Measurements from ENCODE around the gene DNTTIP2.
A peak's percentile ranks its signal among the peaks of the same experiment; 100 is the strongest.
"Not testable (repeated sequence)": the region's sequence is repeated elsewhere in the genome, so short reads cannot be mapped to it uniquely, and the experiment has no call there.

The DNTTIP2 gene

DNA sequence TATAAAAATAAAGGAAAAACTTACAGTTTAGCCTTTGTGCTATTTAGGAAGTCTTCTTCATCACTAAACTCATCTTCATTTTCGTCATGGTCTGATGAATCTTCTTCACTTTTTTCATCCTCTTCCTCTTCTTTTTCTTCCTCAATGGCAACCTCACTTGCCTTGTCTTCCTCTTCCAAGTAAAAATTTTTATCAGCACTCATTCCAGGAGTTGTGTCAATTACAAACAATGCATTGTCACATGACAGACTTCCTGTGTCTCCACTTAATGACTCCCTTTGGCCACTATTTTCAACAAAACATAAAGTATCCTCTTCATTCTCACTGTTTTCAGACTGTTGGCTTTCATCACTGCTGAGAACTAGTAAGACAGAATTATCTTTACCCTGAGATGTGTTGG, 2.8 kb downstream of the DNTTIP2 start:
- no peak for DNase-seq

DNA sequence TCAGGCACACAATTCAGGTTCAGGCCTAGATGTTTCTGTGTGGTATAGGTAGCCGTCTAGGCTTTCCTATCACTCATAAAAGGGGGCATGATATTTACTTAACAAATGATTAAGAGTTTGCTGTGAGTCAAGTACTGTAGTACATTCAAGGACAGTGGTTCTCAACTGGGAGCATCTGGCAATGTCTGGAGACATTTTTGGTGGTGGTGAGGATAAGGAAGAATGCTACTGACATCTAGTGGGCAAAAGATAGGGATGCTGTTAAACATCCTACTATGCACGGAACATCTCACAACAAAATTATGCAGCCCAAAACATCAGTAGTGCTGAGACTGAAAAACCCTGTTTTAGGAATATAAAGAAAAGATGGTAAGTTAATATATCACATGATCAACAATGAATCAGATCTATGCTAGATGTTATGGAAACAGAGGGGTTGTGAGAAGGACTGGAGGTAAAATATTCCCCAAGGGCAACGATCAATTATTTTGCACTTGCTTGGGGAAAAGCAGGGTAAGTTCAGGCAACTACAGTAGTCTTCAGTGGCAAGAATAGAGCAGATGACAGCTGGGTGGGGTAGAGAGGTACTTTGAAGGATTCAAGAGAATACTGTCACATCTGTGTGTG, 4.9 kb downstream of the DNTTIP2 start:
- no peak for DNase-seq

DNA sequence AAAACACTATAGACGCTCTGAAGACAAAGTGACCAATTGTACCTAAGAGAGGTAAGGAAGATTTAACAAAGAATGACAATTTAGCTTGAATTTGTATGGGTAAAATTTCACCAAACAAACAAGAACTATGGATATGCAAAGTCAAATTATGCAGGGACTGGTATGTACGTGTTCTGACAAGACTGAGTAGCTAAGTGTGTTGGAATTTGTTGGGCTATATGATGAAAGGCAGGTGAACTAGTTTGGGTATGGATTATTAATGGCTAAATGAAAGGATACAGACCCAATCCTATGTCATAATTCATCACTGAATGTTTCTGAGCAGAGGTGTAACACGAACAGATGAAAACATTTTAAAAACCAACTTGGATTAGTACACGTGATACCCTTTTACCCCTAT, 7.6 kb downstream of the DNTTIP2 start:
- DNase-seq: no peak

DNA sequence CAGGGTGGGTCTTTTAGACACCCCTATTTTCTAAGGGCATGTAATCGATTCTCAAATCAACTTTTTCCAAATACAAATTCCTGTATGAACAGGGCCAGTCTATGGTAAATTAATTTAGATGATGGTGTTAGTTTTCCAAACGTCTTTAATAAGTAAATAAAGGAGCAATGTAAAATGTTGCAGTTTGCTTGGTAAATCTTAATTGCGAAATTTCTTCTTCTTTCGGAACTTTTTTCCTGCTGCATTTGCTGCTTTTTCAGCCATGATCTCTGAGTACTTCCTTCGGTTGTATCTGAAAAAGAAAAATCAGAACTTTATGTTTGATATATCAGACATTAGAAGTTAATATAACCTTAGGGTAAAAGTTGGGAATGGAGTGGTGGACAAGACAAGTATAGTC, 9.4 kb downstream of the DNTTIP2 start:
- DNase-seq: no peak

DNA sequence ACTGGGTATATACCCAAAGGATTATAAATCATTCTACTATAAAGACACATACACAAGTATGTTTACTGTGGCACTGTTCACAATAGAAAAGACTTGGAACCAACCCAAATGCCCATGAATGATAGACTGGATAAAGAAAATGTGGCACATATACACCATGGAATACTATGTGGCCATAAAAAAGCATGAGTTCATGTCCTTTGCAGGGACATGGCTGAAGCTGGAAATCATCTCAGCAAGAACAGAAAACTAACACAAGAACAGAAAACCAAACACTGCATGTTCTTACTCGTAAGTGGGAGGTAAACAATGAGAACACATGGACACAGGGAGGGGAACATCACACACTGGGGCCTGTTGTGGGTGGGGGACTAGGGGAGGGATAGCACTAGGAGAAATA, 10.5 kb downstream of the DNTTIP2 start:
- not testable (repeated sequence) for DNase-seq

DNA sequence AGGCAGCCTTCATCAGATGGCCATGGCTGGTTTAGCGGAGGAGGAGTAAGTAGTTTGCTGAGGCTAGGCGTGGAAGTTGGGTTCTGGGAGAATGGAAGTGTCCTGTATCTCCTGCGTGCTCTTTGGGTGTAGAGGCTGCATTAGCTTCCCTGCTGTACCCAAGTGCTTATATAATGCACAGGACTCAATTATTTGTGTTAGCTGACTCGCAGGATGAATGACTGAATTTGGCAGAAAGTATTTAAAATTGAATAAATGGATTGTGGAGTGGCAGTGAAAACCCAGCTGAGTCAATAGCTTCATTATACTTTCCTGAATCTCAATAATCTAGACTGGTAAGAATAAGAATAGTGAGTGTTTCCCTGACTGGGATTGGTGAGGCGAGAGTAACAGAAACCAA, 13.8 kb downstream of the DNTTIP2 start:
- DNase-seq: no peak

DNA sequence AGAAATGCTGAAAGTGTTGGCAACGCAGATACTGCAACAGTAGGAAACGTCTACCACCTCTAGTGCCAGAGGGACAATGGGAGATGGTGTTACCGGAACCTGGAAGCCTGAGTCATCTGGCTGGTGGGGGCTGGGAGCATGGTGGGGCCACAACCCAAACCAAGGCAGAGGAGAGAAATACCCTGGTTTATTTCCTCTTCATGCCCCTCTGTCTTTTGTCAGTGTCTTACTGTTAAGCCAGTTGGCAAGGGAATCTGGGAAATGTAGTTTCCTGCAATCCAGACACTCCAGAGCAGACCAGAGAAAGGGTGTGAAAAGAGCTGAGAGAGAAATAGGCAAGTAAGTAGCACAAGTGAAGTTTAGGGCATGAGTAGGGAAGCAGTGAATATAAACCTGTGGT, 14.8 kb downstream of the DNTTIP2 start:
- no peak for DNase-seq

DNA sequence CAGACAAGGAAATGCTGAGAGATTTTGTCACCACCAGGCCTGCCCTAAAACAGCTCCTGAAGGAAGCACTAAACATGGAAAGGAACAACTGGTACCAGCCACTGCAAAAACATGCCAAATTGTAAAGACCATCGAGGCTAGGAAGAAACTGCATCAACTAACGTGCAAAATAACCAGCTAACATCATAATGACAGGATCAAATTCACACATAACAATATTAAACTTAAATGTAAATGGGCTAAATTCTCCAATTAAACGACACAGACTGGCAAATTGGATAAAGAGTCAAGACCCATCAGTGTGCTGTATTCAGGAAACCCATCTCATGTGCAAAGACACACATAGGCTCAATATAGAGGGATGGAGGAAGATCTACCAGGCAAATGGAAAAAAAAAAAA, 21.4 kb downstream of the DNTTIP2 start:
- not testable (repeated sequence) for DNase-seq

DNA sequence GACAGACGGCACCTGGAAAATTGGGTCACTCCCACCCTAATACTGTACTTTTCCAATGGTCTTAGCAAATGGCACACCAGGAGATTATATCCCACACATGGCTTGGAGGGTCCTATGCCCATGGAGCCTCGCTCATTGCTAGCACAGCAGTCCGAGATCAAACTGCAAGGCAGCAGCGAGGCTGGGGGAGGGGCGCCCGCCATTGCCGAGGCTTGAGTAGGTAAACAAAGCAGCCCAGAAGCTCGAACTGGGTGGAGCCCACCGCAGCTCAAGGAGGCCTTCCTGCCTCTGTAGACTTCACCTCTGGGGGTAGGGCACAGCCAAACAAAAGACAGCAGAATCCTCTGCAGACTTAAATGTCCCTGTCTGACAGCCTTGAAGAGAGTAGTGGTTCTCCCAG, 23.0 kb downstream of the DNTTIP2 start:
- not testable (repeated sequence) for DNase-seq

DNA sequence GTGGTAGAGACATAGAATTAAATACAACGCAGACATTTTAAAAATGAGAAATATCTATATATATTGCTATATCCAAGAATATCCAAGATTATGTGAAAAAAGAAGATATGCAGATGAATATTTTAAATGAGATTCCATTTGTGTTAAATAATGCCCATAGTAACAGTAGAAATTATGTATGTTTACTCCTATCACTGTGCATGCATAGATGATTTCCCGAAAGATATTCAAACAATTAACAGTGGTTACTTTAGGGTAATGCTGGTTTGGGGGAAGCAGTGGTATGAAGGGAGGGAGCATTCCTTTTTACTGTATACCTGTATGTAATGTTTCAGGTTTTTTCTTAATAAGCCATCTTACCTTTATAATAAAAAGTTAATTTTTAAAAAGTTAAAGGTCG, 25.1 kb downstream of the DNTTIP2 start:
- no peak for DNase-seq

DNA sequence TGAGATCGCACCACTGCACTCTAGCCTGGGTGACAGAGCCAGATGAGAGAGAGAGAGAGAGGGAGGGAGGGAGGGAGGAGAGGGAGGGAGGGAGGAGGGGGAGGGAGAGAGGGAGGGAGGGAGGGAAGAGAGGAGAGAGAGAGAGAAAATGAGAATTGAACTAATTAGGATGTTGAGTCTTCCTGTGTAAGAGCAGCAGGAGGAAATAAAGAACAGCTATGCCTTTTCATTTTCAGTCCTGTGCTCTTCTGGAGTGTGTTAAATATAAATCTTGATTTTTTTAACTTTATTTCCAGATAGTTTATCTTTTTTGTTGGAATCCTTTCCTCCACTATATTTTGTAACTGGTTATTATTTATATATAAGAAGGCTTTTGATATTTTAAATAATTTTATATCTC, 27.1 kb downstream of the DNTTIP2 start:
- DNase-seq: no peak

DNA sequence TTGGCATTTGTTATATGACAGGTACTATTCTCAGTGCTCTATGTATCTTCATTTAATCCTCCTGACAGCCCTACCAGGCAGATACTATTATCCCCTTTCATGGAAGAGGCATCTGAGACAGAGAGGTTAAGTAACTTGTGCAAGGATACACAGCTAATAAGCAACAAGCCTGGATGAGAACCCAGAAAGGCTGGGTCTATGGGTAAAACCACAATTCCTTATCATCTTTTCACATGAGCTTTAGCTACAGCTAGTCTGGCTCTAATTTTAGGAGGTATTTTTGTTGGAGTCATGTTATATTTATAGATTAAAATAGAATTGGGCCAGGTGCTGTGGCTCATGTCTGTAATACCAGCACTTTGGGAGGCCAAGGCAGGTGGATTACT, 27.7 kb downstream of the DNTTIP2 start:
- DNase-seq: no peak

DNA sequence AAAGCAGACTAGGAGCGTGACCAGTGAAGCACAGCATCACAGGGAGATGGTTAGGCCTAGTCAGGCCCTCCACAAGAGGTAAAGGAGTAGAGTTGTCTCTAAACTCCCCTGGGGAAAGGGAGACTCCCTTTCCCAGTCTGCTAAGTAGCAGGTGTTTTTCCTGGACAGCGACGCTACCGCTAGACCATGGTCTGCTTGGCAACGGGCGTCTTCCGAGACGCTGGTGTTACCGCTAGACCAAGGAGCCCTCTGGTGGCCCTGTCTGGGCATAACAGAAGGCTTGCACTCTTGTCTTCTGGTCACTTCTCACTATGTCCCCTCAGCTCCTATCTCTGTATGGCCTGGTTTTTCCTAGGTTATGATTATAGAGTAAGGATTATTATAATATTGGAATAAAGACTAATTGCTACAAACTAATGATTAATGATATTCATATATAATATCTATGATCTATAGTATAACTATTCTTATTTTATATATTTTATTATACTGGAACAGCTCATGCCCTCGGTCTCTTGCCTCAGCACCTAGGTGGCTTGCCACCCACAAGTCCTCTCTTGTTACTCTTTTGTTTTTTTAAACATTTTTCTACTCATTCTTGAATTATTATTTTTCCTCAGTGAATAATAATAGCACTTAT, 28.2 kb downstream of the DNTTIP2 start:
- not testable (repeated sequence) for DNase-seq

DNA sequence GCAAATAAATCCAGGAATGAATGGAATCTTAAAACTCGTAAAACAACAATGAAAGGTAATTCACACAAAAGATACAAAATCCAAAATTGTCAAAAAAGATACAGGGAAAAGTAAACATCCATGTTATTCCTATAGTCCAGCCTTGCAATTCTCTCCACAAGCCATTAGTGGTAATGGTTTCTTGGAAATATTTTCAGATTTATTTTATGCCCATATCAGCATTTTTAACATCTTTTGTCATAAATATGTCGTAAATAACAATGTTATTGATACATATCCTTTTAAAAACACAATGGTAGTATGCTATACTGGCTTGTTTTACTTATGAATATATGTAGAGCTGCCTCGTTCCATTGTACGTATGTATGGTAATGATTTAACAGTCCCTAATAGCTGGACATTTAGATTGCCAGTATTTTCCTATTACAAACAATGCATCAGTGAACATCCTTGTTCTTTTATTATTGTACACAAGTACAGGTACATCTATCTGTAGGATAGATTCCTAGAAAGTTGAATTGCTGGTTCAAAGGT, 30.6 kb downstream of the DNTTIP2 start:
- no peak for DNase-seq

DNA sequence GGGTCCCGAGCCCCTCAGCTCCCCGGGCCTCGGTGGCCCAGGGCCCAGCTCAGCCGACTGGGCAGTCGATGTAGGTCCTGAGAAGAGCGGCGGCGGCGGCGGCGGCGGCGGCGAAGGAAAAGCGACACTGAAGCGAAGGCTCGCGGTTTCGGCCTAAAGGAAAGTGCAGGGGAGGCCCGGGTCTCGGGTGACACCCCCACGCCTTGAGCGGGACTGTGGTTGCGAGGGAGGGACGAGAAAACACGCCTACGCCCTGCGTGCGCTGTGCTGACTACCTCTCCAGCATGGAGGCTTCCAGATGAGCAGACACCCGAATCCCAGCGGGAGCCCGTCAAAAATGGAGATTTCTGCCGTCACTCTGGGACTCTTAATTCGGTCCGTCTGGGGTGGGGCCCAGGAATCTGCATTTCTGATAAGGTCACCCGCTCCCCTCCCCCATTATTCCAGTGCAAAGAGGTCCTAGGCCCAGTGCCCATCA, 31.2 kb downstream of the DNTTIP2 start:
- DNase-seq: peak; percentile 70

DNA sequence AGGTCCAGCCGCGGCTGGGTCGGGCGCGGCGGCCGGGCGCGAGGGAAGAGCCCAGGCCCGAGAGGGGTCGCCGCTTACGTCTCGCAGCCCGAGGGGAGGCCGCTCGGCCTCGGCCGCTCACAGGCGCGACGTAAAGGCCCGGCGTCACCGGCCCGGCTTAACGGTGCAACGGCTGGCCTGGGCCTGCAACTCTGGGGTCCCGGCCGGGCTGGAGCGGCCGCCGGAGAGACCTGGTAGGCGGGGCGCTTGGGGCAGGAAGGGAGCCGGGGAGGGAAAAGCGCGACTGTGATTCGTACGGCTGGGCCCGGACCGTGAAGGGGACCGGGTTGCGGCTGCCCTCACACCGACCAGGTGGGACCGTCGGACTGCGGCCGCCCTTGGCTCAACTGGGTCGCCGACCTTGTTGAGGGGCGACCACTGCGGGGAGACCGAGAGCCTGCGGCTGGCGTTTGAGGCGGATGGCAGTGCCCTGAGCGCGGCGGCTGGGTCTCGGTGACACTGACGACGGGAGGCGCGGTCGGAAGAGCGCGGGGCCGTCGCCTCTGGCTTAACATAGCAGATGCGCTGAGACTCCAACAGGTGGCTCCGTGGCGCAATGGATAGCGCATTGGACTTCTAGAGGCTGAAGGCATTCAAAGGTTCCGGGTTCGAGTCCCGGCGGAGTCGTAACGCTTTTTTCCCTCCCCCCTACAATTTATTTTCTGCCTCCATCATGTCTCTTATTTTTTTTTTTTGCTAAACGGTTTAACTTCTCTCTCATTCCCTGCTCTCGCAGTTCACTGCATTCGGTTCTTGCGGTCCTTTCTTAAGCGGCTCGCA, 31.8 kb downstream of the DNTTIP2 start:
- DNase-seq: peak; percentile 87

DNA sequence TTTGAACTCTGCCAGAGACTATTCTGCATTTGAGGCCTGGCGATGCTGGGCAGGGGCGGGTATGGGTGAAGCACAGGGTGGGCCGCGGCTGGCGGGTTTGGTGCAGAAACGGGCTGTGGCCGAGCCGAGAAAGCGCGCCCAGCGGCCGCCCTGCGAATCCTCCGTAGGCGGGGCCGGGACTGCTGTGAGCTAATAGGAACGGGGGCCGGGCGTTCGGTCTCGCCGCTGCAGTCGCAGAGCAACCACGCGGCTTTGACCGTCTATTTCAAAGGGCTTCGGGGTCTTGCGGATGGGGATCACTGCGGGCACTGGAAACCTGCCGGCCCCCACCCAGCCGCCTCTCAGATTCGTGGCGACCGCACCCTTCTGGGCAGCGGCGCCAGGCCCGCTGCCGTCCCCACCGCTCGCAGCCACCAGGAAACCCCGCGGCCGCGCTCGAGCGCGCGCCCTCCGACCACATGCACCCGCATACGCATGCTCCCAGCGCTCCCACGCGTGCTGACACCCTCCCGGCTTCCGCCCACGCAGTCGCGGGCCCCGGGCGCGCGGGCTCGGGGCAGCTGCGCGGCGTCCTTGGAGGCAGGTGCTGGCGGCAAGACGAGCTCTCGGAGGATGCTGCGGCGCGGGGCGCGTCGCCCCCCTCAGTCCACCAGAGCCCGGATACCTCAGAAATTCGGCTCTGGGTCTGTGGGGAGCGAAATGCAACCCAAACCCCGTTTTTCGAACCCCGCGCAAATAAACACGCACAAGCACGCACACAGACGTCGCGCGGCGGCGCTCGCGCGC, 32.6 kb downstream of the DNTTIP2 start:
- peak; percentile 78 for DNase-seq

DNA sequence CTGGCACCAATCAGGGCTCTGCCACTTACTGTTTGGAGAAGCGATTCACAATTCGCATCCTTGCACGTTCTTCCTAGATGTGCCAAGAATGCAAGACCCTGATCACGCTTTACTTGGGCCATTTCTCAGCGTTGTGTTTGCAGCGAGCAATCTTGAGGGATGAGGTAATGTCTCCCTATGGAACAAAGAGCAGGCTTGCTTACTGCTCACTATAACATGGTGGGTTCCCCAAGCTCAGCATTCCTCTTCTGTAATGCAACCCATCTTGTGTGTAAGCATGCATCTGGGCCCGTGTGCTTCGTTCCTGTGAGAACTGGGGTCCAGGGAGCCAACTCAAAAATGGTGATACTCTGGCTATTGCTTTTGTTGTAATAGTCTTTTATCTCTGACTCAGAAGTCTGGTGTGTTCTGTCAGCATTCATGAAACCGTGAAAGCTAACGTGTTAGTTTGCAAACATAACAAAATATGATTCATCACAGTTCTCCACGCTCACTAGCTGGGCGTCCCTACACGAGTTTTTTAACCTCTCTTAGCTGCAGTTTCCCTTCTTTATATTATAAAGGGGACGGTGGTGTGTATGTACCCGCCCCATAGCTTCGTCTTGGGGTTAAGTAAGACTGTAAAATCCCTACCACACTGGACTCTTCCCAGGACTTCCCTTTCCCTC, 33.3 kb downstream of the DNTTIP2 start:
- DNase-seq: no peak

DNA sequence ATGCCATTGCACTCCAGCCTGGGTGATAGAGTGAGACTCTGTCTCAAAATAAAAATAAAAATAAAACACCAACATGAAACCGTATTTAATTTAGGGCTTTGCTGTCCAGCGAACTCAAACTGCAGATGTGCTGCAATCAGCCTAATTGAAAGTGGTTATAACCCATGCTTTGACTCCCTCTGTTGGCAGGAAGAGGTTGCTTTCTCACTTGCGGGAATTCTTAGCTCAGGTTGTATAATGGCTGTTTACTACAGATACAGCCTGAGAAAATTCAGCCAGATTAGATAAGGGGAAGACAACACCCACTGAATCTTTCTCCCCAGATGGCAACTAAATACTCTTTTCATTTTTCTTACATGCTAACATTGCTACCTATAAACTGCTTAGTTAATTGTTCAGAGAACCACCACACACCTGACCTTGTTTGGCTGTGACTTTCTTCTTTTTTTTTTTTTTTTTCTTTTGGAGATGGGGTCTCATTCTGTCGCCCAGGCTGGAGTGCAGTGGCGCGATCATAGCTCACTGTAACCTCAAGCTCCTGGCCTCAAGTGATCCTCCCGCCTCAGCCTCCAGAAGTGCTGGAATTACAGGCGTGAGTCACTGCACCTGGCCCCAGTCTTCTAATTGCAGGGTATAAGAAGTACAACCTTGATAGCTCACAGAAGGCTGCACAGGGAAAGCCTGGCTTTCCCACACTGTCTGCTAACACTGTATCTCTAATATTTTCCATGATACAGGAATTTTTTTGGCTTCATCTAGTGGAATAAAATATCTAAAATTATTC, 34.6 kb downstream of the DNTTIP2 start:
- peak; percentile 53 for DNase-seq

DNA sequence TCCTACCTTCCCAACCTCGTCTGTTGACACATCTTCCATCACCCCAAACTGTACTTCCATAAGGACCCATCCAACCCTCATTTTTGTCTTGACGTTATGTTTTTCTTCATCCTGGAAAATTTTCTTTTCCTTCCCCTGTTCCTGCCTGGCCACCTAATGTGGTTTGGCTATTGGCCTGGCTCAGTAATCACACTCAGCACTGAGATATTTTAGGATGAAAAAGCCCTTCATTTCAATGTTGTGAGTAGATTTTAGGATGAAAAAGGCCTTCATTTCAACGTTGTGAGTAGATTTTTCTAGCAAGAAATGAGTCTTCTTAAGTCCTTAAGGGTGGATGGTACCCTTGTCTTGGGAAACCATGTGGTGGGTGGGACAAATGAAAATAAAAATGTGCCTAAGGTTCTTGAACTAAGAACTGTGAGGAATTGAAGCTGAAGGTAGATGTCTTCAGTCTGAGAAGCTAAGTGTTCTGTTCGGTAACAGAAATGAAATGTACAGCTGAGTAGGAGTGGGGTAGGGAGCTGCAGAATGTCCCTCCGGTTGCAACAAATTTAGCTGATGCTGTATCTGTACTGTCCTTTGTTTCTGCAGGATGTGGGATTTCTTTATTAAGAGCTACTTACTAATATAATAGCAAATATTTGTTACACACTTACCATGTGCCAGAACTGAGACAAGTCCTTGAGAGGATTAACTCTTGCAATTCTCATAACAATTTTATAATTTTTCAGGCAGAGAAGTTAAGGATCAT, 36.1 kb downstream of the DNTTIP2 start:
- DNase-seq: no peak

DNA sequence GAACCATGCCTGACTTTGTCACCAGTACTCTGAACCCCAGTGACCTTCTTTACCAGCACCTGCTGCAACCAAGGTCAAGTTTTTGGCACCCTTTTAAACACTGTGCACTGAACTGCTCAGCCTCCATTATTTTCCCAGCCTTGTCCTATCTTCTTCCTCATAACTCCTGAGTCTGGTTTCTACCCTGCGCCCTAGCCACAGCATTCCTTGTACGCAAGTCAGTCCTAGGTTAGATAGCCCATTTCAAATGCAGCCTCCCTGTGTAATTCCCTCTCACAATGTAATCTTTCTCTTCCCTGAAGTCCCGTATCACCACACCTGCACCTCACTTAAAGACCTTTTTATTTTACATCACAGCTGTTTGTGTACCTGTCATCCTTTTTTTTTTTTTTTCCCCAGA, 37.2 kb downstream of the DNTTIP2 start:
- DNase-seq: no peak

Data from GDM1 (cell line).